Nephron progenitor cell (in vitro differentiated cells): ENCODE results near the gene ARL4D.
A peak's percentile ranks its signal among the peaks of the same experiment; 100 is the strongest.

Source experiments
- DNase-seq: peaks from one replicate; pipeline ENCODE4 v3.0.0; 2021
- H3K27ac Mint-ChIP-seq: 2 replicates; pipeline ENCODE4 v1.8.0; 2021; ENCODE audit warnings: mild to moderate bottlenecking, moderate library complexity, mixed read lengths
- H3K27me3 Mint-ChIP-seq: 2 replicates; pipeline ENCODE4 v1.8.0; 2021; ENCODE audit warnings: mild to moderate bottlenecking, low read depth, mixed read lengths; ENCODE audit not compliant: poor library complexity
- H3K36me3 Mint-ChIP-seq: 2 replicates; pipeline ENCODE4 v1.8.0; 2021; ENCODE audit warnings: low read depth, mixed read lengths
- H3K4me1 Mint-ChIP-seq: 2 replicates; pipeline ENCODE4 v1.8.0; 2021; ENCODE audit warnings: mixed read lengths
- H3K4me3 Mint-ChIP-seq: 2 replicates; pipeline ENCODE4 v1.8.0; 2021; ENCODE audit warnings: mild to moderate bottlenecking, moderate library complexity, mixed read lengths
- H3K9me3 Mint-ChIP-seq: 2 replicates; pipeline ENCODE4 v1.8.0; 2021; ENCODE audit warnings: mild to moderate bottlenecking, moderate library complexity, mixed read lengths
- CTCF ChIP-seq: fragments of 200-600 bp; sonication (generic); IDR thresholded peaks from 2 replicates; pipeline ENCODE4 v1.5.0; 2021; ENCODE audit warnings: antibody characterized with exemption

Gene ARL4D

GRCh38 chr17:43398724-43399595, at the start of gene ARL4D:
ARL4D (plus strand) TSS chr17:43398993; CDS start chr17:43399733, 740 bp downstream.
- H3K9me3 Mint-ChIP-seq, result no peaks in the 10 kb centered on the region
- H3K27ac Mint-ChIP-seq, result peak within 1 kb of the TSS; percentile 51
- peaks cover 64% of the 10 kb centered on the region for H3K4me1 Mint-ChIP-seq
- peak within 1 kb of the TSS; percentile 88 for H3K4me3 Mint-ChIP-seq
- no peaks in the 10 kb centered on the region for H3K27me3 Mint-ChIP-seq
- no peaks in the 10 kb centered on the region for H3K36me3 Mint-ChIP-seq
- no peak for TF ChIP-seq CTCF
- DNase-seq, result peak; percentile 93

- peaks cover 87% of the 10 kb centered on the region for H3K36me3 Mint-ChIP-seq
- H3K4me1 Mint-ChIP-seq, result peaks cover 16% of the 10 kb centered on the region
- no peak overlapping the region for H3K27ac Mint-ChIP-seq
- peaks cover 4% of the 10 kb centered on the region for H3K27me3 Mint-ChIP-seq
- peaks cover 76% of the 10 kb centered on the region for H3K9me3 Mint-ChIP-seq
- no peak for TF ChIP-seq CTCF
- no peak for DNase-seq
- H3K4me3 Mint-ChIP-seq, result no peak overlapping the region
Measured at GRCh38 chr17:43349142-43349541, 49.7 kb upstream of the ARL4D start.

GRCh38 chr17:43350888-43351361, 47.9 kb upstream of the ARL4D start:
- peaks cover 76% of the 10 kb centered on the region for H3K36me3 Mint-ChIP-seq
- no peak overlapping the region for H3K4me3 Mint-ChIP-seq
- no peak for TF ChIP-seq CTCF
- no peaks in the 10 kb centered on the region for H3K4me1 Mint-ChIP-seq
- no peak for DNase-seq
- H3K9me3 Mint-ChIP-seq, result peaks cover 66% of the 10 kb centered on the region
- H3K27me3 Mint-ChIP-seq, result peaks cover 4% of the 10 kb centered on the region
- H3K27ac Mint-ChIP-seq, result no peak overlapping the region

GRCh38 chr17:43351691-43352090, 47.1 kb upstream of the ARL4D start:
- Mint-ChIP-seq H3K27ac (no peak overlapping the region), H3K4me1 (peaks cover 2% of the 10 kb centered on the region), H3K36me3 (peaks cover 78% of the 10 kb centered on the region), H3K9me3 (peaks cover 67% of the 10 kb centered on the region), H3K4me3 (no peak overlapping the region), H3K27me3 (peaks cover 4% of the 10 kb centered on the region)
- TF ChIP-seq CTCF, result no peak
- DNase-seq, result no peak

GRCh38 chr17:43352579-43353331, 46.0 kb upstream of the ARL4D start:
- Mint-ChIP-seq H3K27me3 (peaks cover 6% of the 10 kb centered on the region), H3K9me3 (peaks cover 61% of the 10 kb centered on the region), H3K36me3 (peaks cover 73% of the 10 kb centered on the region), H3K4me1 (peaks cover 9% of the 10 kb centered on the region), H3K4me3 (no peak overlapping the region), H3K27ac (no peak overlapping the region)
- TF ChIP-seq CTCF, result no peak
- DNase-seq, result no peak
